Gastrocnemius medialis (tissue), 4 donors: ENCODE data around the gene AGTR1.

Experiments used
- POLR2A ChIP-seq, 2 donors: fragments of 450-650 bp; IDR thresholded peaks; one replicate each; pipeline ENCODE4 v1.6.1; 2017; ENCODE audit warnings: antibody characterized with exemption in 2 of 2, mild to moderate bottlenecking in 2 of 2, moderate library complexity in 2 of 2
- TF ChIP-seq, protein P1 (sequence below), 5 experiments: fragments of 450-650 bp in 3 of 5; fragments of 200-600 bp in 2 of 5; sonication (generic) in 2 of 5; IDR thresholded peaks in 4 of 5; conservative IDR thresholded peaks in 1 of 5; 1 replicate in 4 of 5; 2 replicates in 1 of 5; pipeline ENCODE4 v1.5.1; 2016 to 2019; ENCODE audit warnings: antibody characterized with exemption in 5 of 5, mild to moderate bottlenecking in 3 of 5, moderate library complexity in 3 of 5

DNA sequence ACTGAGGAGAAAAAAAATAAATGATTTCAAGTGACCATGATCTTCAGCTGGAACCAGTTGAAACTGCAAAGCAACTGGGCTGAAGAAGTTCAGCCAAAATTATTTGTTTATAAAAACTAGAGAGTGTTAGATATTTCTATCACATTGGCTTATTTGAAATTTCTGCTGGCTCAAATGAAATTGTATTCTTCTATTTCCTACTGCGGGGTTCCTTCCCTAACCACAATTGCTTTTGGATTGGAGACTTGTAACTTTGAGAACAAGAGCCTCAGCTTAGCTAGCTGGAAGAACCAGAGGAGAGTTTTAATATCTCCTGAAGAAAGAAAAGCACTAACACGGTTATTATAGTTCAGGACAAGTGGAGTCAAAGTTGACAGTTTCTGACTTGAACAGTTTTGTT is 31.1 kb downstream of the AGTR1 start:
- TF ChIP-seq, protein P1, sequence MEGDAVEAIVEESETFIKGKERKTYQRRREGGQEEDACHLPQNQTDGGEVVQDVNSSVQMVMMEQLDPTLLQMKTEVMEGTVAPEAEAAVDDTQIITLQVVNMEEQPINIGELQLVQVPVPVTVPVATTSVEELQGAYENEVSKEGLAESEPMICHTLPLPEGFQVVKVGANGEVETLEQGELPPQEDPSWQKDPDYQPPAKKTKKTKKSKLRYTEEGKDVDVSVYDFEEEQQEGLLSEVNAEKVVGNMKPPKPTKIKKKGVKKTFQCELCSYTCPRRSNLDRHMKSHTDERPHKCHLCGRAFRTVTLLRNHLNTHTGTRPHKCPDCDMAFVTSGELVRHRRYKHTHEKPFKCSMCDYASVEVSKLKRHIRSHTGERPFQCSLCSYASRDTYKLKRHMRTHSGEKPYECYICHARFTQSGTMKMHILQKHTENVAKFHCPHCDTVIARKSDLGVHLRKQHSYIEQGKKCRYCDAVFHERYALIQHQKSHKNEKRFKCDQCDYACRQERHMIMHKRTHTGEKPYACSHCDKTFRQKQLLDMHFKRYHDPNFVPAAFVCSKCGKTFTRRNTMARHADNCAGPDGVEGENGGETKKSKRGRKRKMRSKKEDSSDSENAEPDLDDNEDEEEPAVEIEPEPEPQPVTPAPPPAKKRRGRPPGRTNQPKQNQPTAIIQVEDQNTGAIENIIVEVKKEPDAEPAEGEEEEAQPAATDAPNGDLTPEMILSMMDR (IDR thresholded peaks at IDR 0.05 in 4 of 5, conservative IDR thresholded peaks at IDR 0.05 in 1 of 5) = no peak
- TF ChIP-seq POLR2A (IDR thresholded peaks at IDR 0.05) = no peak
